DND-41 (cell line): Measurements from ENCODE around the gene NXPH4.
A peak's percentile ranks its signal among the peaks of the same experiment; 100 is the strongest.

Experiments
- ATAC-seq: fragments of 200-7000 bp; cut with Tn5 transposase; 3 replicates; pipeline ENCODE4 v1.9.1; 2021; ENCODE audit warnings: low read depth; ENCODE audit not compliant: insufficient read depth
- DNase-seq: peaks from one replicate; pipeline ENCODE4 v3.0.0-alpha.2; 2020
- H2AFZ ChIP-seq: 2 replicates; pipeline ENCODE4 v1.6.0; 2012; ENCODE audit warnings: low read depth, low read length
- H3K27ac ChIP-seq: 2 replicates; pipeline ENCODE4 v1.5.1; 2012; ENCODE audit warnings: low read length, inconsistent platforms
- H3K27me3 ChIP-seq: fragments of 200-600 bp; sonication (generic); 2 replicates; pipeline ENCODE4 v1.6.0; 2012; ENCODE audit warnings: low read length, mild to moderate bottlenecking, inconsistent platforms; ENCODE audit not compliant: insufficient read depth, poor library complexity
- H3K36me3 ChIP-seq: 2 replicates; pipeline ENCODE4 v1.5.1; 2012; ENCODE audit warnings: low read length, inconsistent platforms; ENCODE audit not compliant: insufficient read depth
- H3K4me1 ChIP-seq: 2 replicates; pipeline ENCODE4 v1.5.1; 2012; ENCODE audit warnings: mild to moderate bottlenecking, low read length; ENCODE audit not compliant: insufficient read depth
- H3K4me2 ChIP-seq: 2 replicates; pipeline ENCODE4 v1.6.0; 2012; ENCODE audit warnings: mild to moderate bottlenecking, moderate library complexity, low read length, inconsistent platforms; ENCODE audit not compliant: insufficient read depth
- H3K4me3 ChIP-seq, 2 experiments: fragments of 200-600 bp in 1 of 2; shearing (Covaris generic) in 1 of 2; 2 replicates each; pipeline ENCODE4 v1.5.1; 2012 to 2016; ENCODE audit warnings: inconsistent platforms in 2 of 2, low read length in 2 of 2, mild to moderate bottlenecking in 2 of 2, low read depth in 1 of 2, moderate library complexity in 1 of 2
- H3K79me2 ChIP-seq: 2 replicates; pipeline ENCODE4 v1.6.0; 2012; ENCODE audit warnings: low read length, inconsistent platforms; ENCODE audit not compliant: insufficient read depth
- H3K9ac ChIP-seq: 2 replicates; pipeline ENCODE4 v1.6.0; 2012; ENCODE audit warnings: low read depth, mild to moderate bottlenecking, inconsistent platforms, low read length, moderate library complexity
- H3K9me3 ChIP-seq: 2 replicates; pipeline ENCODE4 v1.5.1; 2012; ENCODE audit warnings: low read length, moderate library complexity, mild to moderate bottlenecking, inconsistent platforms; ENCODE audit not compliant: insufficient read depth, severe bottlenecking
- H4K20me1 ChIP-seq: 2 replicates; pipeline ENCODE4 v1.6.0; 2012; ENCODE audit warnings: low read length; ENCODE audit not compliant: insufficient read depth
- CTCF ChIP-seq: IDR thresholded peaks from 2 replicates; pipeline ENCODE4 v1.5.1; 2012; ENCODE audit warnings: borderline replicate concordance, low read length, moderate library complexity, mild to moderate bottlenecking; ENCODE audit not compliant: poor library complexity, severe bottlenecking; ENCODE audit errors: extremely low read depth
- EZH2 ChIP-seq: IDR thresholded peaks from 3 replicates; pipeline ENCODE4 v1.6.1; 2012; ENCODE audit warnings: borderline replicate concordance, low read depth, mild to moderate bottlenecking, moderate library complexity, low read length, inconsistent platforms; ENCODE audit not compliant: severe bottlenecking

NXPH4 gene

GRCh38 chr12:57244312-57244696 is 27.7 kb downstream of the NXPH4 start:
- DNase-seq (no peak), ATAC-seq (no peak)
- Histone ChIP-seq H2AFZ (no peak overlapping the region), H3K4me1 (peaks cover 30% of the 10 kb centered on the region), H3K36me3 (no peaks in the 10 kb centered on the region), H3K27ac (no peak overlapping the region), H3K4me3 (no peak overlapping the region), H3K4me2 (no peak overlapping the region), H3K79me2 (no peaks in the 10 kb centered on the region), H3K9me3 (no peaks in the 10 kb centered on the region), H4K20me1 (peaks cover 8% of the 10 kb centered on the region; the same call in 1 of the 2 replicates), H3K27me3 (peaks cover 14% of the 10 kb centered on the region), H3K9ac (no peak overlapping the region; the same call in 1 of the 2 replicates)
- TF ChIP-seq CTCF = no peak
- TF ChIP-seq EZH2 = no peak

- ATAC-seq = no peak
- Histone ChIP-seq H2AFZ (no peak overlapping the region), H3K27me3 (no peaks in the 10 kb centered on the region)
These were observed 30.4 kb downstream of the NXPH4 start for GRCh38 chr12:57247041-57247440.

GRCh38 chr12:57248934-57249742 is 32.5 kb downstream of the NXPH4 start:
- no peak for DNase-seq
- Histone ChIP-seq H3K4me3 (no peak overlapping the region), H3K9me3 (no peaks in the 10 kb centered on the region), H3K9ac (no peak overlapping the region), H4K20me1 (no peaks in the 10 kb centered on the region), H2AFZ (no peak overlapping the region), H3K4me2 (no peak overlapping the region), H3K79me2 (no peaks in the 10 kb centered on the region), H3K4me1 (no peaks in the 10 kb centered on the region), H3K27ac (no peak overlapping the region), H3K36me3 (no peaks in the 10 kb centered on the region), H3K27me3 (no peaks in the 10 kb centered on the region)
- TF ChIP-seq CTCF (no peak), EZH2 (no peak)
- peak; percentile 60 for ATAC-seq

More at GRCh38 chr12:57247041-57247440, 30.4 kb downstream of the NXPH4 start:
- H3K9ac ChIP-seq = no peak overlapping the region
- H3K27ac ChIP-seq = no peak overlapping the region
- H3K79me2 ChIP-seq = no peaks in the 10 kb centered on the region
- H3K4me3 ChIP-seq = no peak overlapping the region
- H3K4me1 ChIP-seq = peaks cover 18% of the 10 kb centered on the region
- TF ChIP-seq CTCF (no peak), EZH2 (no peak)
- DNase-seq = no peak
- H3K4me2 ChIP-seq = no peak overlapping the region
- H3K36me3 ChIP-seq = no peaks in the 10 kb centered on the region
- H4K20me1 ChIP-seq = peaks cover 3% of the 10 kb centered on the region; the same call in 1 of the 2 replicates
- H3K9me3 ChIP-seq = no peaks in the 10 kb centered on the region
